Endothelial cell of umbilical vein (primary cell): Measurements from ENCODE around the gene CHRM4. TPM values are rescaled to one million over a fixed set of nuclear protein-coding genes. Genes with fewer than 3 reads are reported as not detected.

Experiments used
- BruUV-seq: library from RNA; stranded (reverse); fragments of 400-500 nt; replicated peaks from 2 replicates; lab custom pipeline; 2021; lab: Mats Ljungman, UMichigan
- CTCF ChIA-PET: fragments of 300-600, 350-600 bp; sonication (Branson Sonifier 250); formaldehyde crosslinking; loops from one replicate; lab custom pipeline; 2021; ENCODE audit warnings: antibody characterized with exemption, inconsistent platforms; lab: Charles Lee
- POLR2A ChIA-PET: fragments of 300-600, 350-600 bp; sonication (Branson Sonifier 250); formaldehyde crosslinking; loops from one replicate; lab custom pipeline; 2021; ENCODE audit warnings: antibody characterized with exemption, inconsistent platforms; lab: Charles Lee
- DNase-seq: peaks from one replicate; pipeline ENCODE4 v3.0.0-alpha.2; 2011; ENCODE audit warnings: low read depth, low spot score
- FAIRE-seq: peaks from 2 replicates; lab custom pipeline; 2011; peaks lifted over from hg19 to GRCh38; lab: Jason Lieb, UNC
- H2AFZ ChIP-seq: 2 replicates; pipeline ENCODE4 v1.6.0; 2012; ENCODE audit warnings: low read depth, low read length, control low read depth, inconsistent platforms
- H3K27ac ChIP-seq: 2 replicates; pipeline ENCODE4 v1.5.1; 2011; ENCODE audit warnings: low read depth, mild to moderate bottlenecking, control low read depth, low read length, moderate library complexity; ENCODE audit not compliant: insufficient read depth
- H3K27me3 ChIP-seq, 2 experiments: 2 replicates each; pipeline versions ENCODE4 v1.6.0 to v1.6.1; 2011; ENCODE audit warnings: low read length in 2 of 2, mixed read lengths in 1 of 2; ENCODE audit not compliant: control insufficient read depth in 2 of 2, insufficient read depth in 2 of 2
- H3K36me3 ChIP-seq, 2 experiments: 2 replicates in 1 of 2; 3 replicates in 1 of 2; pipeline ENCODE4 v1.5.1; 2011; ENCODE audit warnings: low read length in 2 of 2, mild to moderate bottlenecking in 1 of 2, moderate library complexity in 1 of 2; ENCODE audit not compliant: control insufficient read depth in 2 of 2, insufficient read depth in 2 of 2; ENCODE audit errors: extremely low read depth in 1 of 2
- H3K4me1 ChIP-seq: 3 replicates; pipeline ENCODE4 v1.5.1; 2011; ENCODE audit warnings: mild to moderate bottlenecking, low read length; ENCODE audit not compliant: control insufficient read depth, insufficient read depth; ENCODE audit errors: extremely low read depth
- H3K4me2 ChIP-seq: 2 replicates; pipeline ENCODE4 v1.6.1; 2011; ENCODE audit warnings: low read length, control low read depth, mixed read lengths; ENCODE audit not compliant: insufficient read depth
- H3K4me3 ChIP-seq, 3 experiments: fragments of 200-600 bp in 1 of 3; sonication (generic), shearing (Covaris generic) in 1 of 3; replicated peaks in 1 of 3; 2 replicates each; pipeline ENCODE4 v1.5.1; 2011 to 2016; ENCODE audit warnings: control low read depth in 3 of 3, low read length in 3 of 3, mild to moderate bottlenecking in 2 of 3, inconsistent platforms in 1 of 3, low read depth in 1 of 3, moderate library complexity in 1 of 3; ENCODE audit not compliant: insufficient read depth in 1 of 3
- H3K79me2 ChIP-seq: 2 replicates; pipeline ENCODE4 v1.6.0; 2012; ENCODE audit warnings: low read length, inconsistent platforms; ENCODE audit not compliant: control insufficient read depth, insufficient read depth
- H3K9ac ChIP-seq: replicated peaks from 2 replicates; pipeline ENCODE3; 2011; ENCODE audit warnings: low read length, control low read depth; ENCODE audit not compliant: insufficient read depth; ENCODE audit errors: extremely low read depth
- H3K9me1 ChIP-seq: replicated peaks from 3 replicates; pipeline ENCODE4 v1.6.0; 2011; ENCODE audit warnings: mild to moderate bottlenecking, low read length; ENCODE audit not compliant: control insufficient read depth, insufficient read depth; ENCODE audit errors: extremely low read depth
- H3K9me3 ChIP-seq: replicated peaks from 2 replicates; pipeline ENCODE4 v1.5.1; 2012; ENCODE audit warnings: low read length, inconsistent platforms; ENCODE audit not compliant: control insufficient read depth, insufficient read depth
- H4K20me1 ChIP-seq: replicated peaks from 2 replicates; pipeline ENCODE3; 2011; ENCODE audit warnings: mild to moderate bottlenecking, low read length; ENCODE audit not compliant: control insufficient read depth, insufficient read depth; ENCODE audit errors: extremely low read depth
- EZH2 ChIP-seq: IDR thresholded peaks from 2 replicates; pipeline ENCODE4 v1.6.1; 2012; ENCODE audit warnings: borderline replicate concordance, low read depth, mild to moderate bottlenecking, moderate library complexity, low read length, inconsistent platforms; ENCODE audit not compliant: severe bottlenecking
- FOS ChIP-seq: IDR thresholded peaks from 2 replicates; pipeline ENCODE4 v1.6.1; 2011; ENCODE audit warnings: mild to moderate bottlenecking, low read length, moderate library complexity, borderline replicate concordance; ENCODE audit not compliant: insufficient read depth
- GATA2 ChIP-seq: IDR thresholded peaks from 2 replicates; pipeline ENCODE4 v1.7.0; 2011; ENCODE audit warnings: low read depth, mild to moderate bottlenecking, moderate library complexity, mixed read lengths, low read length; ENCODE audit not compliant: insufficient read length, insufficient read depth
- JUN ChIP-seq: IDR thresholded peaks from 2 replicates; pipeline ENCODE4 v1.6.1; 2011; ENCODE audit warnings: borderline replicate concordance, low read depth; ENCODE audit not compliant: insufficient read length, insufficient read depth
- MYC ChIP-seq: IDR thresholded peaks from one replicate; pipeline ENCODE4 v1.6.1; 2011; ENCODE audit warnings: mild to moderate bottlenecking, low read depth, low read length
- POLR2A ChIP-seq: IDR thresholded peaks from 2 replicates; pipeline ENCODE4 v1.6.1; 2012; ENCODE audit warnings: low read depth, mild to moderate bottlenecking, control low read depth, low read length
- POLR2AphosphoS5 ChIP-seq: IDR thresholded peaks from 2 replicates; pipeline ENCODE4 v1.6.1; 2012; ENCODE audit warnings: low read depth, mild to moderate bottlenecking, control low read depth, low read length, moderate library complexity; ENCODE audit not compliant: insufficient read depth
- dilution Hi-C: fragments of 300-500 bp; cut with MboI; formaldehyde crosslinking; loops from one replicate; pipeline ENCODE4 v1.15.0; 2019; ENCODE audit warnings: low sequenced_read_pairs; ENCODE audit not compliant: extremely low pct_ligation_motif_present
- intact Hi-C: fragments of 100-400 bp; cut with micrococcal nuclease; formaldehyde crosslinking; loops from one replicate; pipeline ENCODE4 v1.10.0; 2022
- polyA plus RNA-seq, 4 experiments: library from polyadenylated mRNA; depleted of rRNA in 3 of 4; stranded (reverse) in 3 of 4; unstranded in 1 of 4; fragments of >200 nt; gene quantifications; 2 replicates each; pipeline versions ENCODE4 v1.2.1 to v1.2.3, GENCODE V29; 2011 to 2012; ENCODE audit warnings: missing spikeins in 1 of 4
- total RNA-seq: library from RNA; stranded (reverse); gene quantifications from 2 replicates; pipeline ENCODE4 v1.2.3, GENCODE V29; 2021
- TF ChIP-seq, protein P1 (sequence below), 2 donors: IDR thresholded peaks; 1 replicate in 1 of 2; 2 replicates in 1 of 2; pipeline ENCODE4 v1.5.1; 2011; ENCODE audit warnings: low read length in 2 of 2, mild to moderate bottlenecking in 2 of 2, moderate library complexity in 2 of 2, control low read depth in 1 of 2, inconsistent platforms in 1 of 2, low read depth in 1 of 2; ENCODE audit not compliant: insufficient read depth in 1 of 2; ENCODE audit errors: extremely low read depth in 1 of 2
- TF ChIP-seq, protein P2 (sequence below): IDR thresholded peaks from 2 replicates; pipeline ENCODE4 v1.6.1; 2011; ENCODE audit not compliant: insufficient read depth, insufficient read length

Gene CHRM4
- total and polyA plus RNA-seq, 2 donors (not counting 3 experiments of a cell fraction or from before 2014, with no cell fraction given) = 0.04 to 0.22 TPM

DNA sequence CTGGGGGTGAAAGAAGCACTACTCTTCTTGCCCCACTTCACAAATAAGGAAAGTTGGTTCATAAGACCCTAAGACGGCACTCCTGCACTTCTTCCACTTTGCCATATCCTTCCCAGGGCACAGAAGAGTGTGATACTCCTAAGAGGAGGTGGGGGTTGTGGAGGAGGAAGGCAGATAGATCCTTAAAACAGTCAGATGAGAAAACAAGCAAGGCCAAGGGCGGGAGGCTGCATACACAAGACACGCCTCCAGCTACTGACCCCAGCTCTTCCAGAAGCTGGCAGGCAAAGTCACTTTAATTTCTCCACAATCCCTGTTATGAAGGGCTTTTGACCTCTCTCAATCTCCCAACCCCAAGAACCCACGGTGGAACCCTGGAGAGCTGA is 1.6 kb upstream of the CHRM4 start:
- Histone ChIP-seq H3K9ac (no peak overlapping the region), H3K27me3 (peaks cover 19 to 30% of the 10 kb centered on the region in 2 experiments), H3K4me2 (no peak overlapping the region), H3K27ac (no peak overlapping the region), H2AFZ (no peak overlapping the region), H3K79me2 (no peaks in the 10 kb centered on the region), H3K9me3 (no peaks in the 10 kb centered on the region), H4K20me1 (no peaks in the 10 kb centered on the region), H3K4me1 (peaks cover 3% of the 10 kb centered on the region), H3K36me3 (peaks cover 0 to 17% of the 10 kb centered on the region in 2 experiments), H3K9me1 (no peaks in the 10 kb centered on the region), H3K4me3 (no peak overlapping the region)
- no peak for FAIRE-seq
- no TSS peak for BruUV-seq
- CTCF ChIA-PET = interaction anchor here (0.9 to 7.2 kb wide), 13 partner anchors 10 to 226 kb away, joined by 3 to 99 read pairs (median 8); partner anchors contain the start of genes AMBRA1 and ATG13
- POLR2A ChIA-PET = no interaction called here
- TF ChIP-seq EZH2 = no peak
- no peak for TF ChIP-seq GATA2
- no peak for TF ChIP-seq POLR2A
- TF ChIP-seq, protein P1, sequence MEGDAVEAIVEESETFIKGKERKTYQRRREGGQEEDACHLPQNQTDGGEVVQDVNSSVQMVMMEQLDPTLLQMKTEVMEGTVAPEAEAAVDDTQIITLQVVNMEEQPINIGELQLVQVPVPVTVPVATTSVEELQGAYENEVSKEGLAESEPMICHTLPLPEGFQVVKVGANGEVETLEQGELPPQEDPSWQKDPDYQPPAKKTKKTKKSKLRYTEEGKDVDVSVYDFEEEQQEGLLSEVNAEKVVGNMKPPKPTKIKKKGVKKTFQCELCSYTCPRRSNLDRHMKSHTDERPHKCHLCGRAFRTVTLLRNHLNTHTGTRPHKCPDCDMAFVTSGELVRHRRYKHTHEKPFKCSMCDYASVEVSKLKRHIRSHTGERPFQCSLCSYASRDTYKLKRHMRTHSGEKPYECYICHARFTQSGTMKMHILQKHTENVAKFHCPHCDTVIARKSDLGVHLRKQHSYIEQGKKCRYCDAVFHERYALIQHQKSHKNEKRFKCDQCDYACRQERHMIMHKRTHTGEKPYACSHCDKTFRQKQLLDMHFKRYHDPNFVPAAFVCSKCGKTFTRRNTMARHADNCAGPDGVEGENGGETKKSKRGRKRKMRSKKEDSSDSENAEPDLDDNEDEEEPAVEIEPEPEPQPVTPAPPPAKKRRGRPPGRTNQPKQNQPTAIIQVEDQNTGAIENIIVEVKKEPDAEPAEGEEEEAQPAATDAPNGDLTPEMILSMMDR (IDR thresholded peaks at IDR 0.05; ENCODE audit: extremely low read depth in 1 of 2, insufficient read depth in 1 of 2, low read depth in 1 of 2, low read length in 2 of 2) = no peak
- TF ChIP-seq, protein P2, sequence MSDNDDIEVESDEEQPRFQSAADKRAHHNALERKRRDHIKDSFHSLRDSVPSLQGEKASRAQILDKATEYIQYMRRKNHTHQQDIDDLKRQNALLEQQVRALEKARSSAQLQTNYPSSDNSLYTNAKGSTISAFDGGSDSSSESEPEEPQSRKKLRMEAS = no peak
- TF ChIP-seq POLR2AphosphoS5 = no peak
- no peak for TF ChIP-seq JUN
- no peak for TF ChIP-seq MYC
- TF ChIP-seq FOS = no peak
- dilution Hi-C loops (no loop called here), intact Hi-C loops (no loop called here)
- DNase-seq = no peak
